Measurements from ENCODE around the gene TCAP. TPM values are rescaled to one million over a fixed set of nuclear protein-coding genes. Genes with fewer than 3 reads are reported as not detected.
A peak's percentile ranks its signal among the peaks of the same experiment; 100 is the strongest.
"Not testable (repeated sequence)": the region's sequence is repeated elsewhere in the genome, so short reads cannot be mapped to it uniquely, and the experiment has no call there.

TCAP gene
- total RNA-seq, 1 donor = not detected

GRCh38 chr17:39694593-39694992, 29.4 kb downstream of the TCAP start:
- no peak for TF ChIP-seq CTCF (IDR thresholded peaks at IDR 0.05; ENCODE audit: insufficient read depth, low read depth, low read length)
- H3K4me3 ChIP-seq (ENCODE audit: low read depth, low read length) = no peak overlapping the region
- no peak for DNase-seq (ENCODE audit: low read depth)

GRCh38 chr17:39695089-39695474, 29.9 kb downstream of the TCAP start:
- DNase-seq (ENCODE audit: low read depth) = no peak
- no peak for TF ChIP-seq CTCF (IDR thresholded peaks at IDR 0.05; ENCODE audit: insufficient read depth, low read depth, low read length)

GRCh38 chr17:39696731-39697130, 31.6 kb downstream of the TCAP start:
- no peak overlapping the region for H3K4me3 ChIP-seq (ENCODE audit: low read depth, low read length)
- DNase-seq (ENCODE audit: low read depth) = no peak
- no peak for TF ChIP-seq CTCF (IDR thresholded peaks at IDR 0.05; ENCODE audit: insufficient read depth, low read depth, low read length)

More at GRCh38 chr17:39695089-39695474, 29.9 kb downstream of the TCAP start:
- H3K4me3 ChIP-seq (ENCODE audit: low read depth, low read length) = no peak overlapping the region

DNA sequence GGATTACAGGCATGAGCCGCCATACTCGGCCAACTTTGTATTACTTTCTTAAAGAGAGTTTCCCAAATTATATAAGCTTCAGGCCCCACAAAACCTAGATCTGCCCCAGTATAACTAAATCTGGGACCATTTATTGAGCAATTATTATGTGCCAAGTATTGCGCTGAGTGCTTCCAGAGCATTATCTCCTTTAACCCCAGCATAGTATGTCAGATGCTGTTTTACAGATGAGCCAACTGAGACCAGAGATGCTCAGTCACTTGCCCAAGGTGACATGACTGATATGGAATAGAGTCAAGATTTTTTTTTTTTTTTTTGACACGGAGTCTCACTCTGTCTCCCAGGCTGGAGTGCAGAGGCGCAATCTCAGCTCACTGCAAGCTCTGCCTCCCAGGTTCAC, 32.8 kb downstream of the TCAP start:
- no peak for TF ChIP-seq CTCF (IDR thresholded peaks at IDR 0.05; ENCODE audit: insufficient read depth, low read depth, low read length)
- no peak for DNase-seq (ENCODE audit: low read depth)
- no peak overlapping the region for H3K4me3 ChIP-seq (ENCODE audit: low read depth, low read length)

GRCh38 chr17:39699157-39699817, 34.1 kb downstream of the TCAP start:
- DNase-seq (ENCODE audit: low read depth) = not testable (repeated sequence)
- peak overlapping the region; percentile 83 for H3K4me3 ChIP-seq (ENCODE audit: low read depth, low read length)

DNA sequence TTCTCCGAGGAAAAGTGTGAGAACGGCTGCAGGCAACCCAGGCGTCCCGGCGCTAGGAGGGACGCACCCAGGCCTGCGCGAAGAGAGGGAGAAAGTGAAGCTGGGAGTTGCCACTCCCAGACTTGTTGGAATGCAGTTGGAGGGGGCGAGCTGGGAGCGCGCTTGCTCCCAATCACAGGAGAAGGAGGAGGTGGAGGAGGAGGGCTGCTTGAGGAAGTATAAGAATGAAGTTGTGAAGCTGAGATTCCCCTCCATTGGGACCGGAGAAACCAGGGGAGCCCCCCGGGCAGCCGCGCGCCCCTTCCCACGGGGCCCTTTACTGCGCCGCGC, 34.6 kb downstream of the TCAP start, which contains the start of gene ERBB2:
Gene ERBB2 (plus strand): TSS at position 247 of the 330 bp plus-strand sequence. CDS start 175 bp downstream, outside the sequence.
- TF ChIP-seq CTCF (IDR thresholded peaks at IDR 0.05; ENCODE audit: insufficient read depth, low read depth, low read length) = no peak
- H3K4me3 ChIP-seq (ENCODE audit: low read depth, low read length) = peak within 1 kb of the TSS; percentile 83
- peak; percentile 74 for DNase-seq (ENCODE audit: low read depth)

DNA sequence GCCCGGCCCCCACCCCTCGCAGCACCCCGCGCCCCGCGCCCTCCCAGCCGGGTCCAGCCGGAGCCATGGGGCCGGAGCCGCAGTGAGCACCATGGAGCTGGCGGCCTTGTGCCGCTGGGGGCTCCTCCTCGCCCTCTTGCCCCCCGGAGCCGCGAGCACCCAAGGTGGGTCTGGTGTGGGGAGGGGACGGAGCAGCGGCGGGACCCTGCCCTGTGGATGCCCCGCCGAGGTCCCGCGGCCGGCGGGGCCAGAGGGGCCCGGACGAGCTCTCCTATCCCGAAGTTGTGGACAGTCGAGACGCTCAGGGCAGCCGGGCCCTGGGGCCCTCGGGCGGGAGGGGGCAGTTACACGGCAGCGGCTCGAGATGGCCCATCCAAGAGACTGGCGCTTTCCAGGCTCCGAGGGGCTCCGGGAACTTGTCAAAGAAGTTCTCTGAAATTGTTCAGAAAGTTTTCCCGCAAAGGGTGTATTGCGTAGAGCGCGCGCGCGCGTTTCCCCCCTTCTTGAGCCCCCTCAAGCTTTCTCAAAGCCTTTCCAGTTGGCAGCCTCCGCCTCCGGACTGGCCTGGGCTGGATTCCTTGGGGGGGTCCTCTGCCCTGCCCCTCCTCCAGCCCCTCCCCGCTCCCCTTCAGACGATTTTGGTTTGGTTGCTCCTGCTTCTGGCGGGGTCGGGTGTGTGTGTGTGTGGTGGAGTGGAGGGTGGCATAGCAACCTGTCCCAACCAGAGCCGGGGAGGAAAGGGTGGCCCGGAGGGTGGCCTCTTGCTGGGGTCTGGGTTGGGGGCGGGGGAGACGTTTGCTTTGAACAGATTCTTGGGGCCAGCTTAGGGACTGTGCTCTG, 35.2 kb downstream of the TCAP start:
- peak overlapping the region; percentile 83 for H3K4me3 ChIP-seq (ENCODE audit: low read depth, low read length)
- no peak for TF ChIP-seq CTCF (IDR thresholded peaks at IDR 0.05; ENCODE audit: insufficient read depth, low read depth, low read length)
- peak; percentile 35 for DNase-seq (ENCODE audit: low read depth)
